NT2/D1 (cell line): ENCODE measurements around the gene DDI2.

ENCODE experiments used
- DNase-seq: peaks from one replicate; pipeline ENCODE4 v3.0.0-alpha.2; 2011; ENCODE audit warnings: low read depth, low spot score
- H3K27me3 ChIP-seq: 2 replicates; pipeline ENCODE4 v1.6.0; 2011; ENCODE audit warnings: mild to moderate bottlenecking; ENCODE audit not compliant: insufficient read length, insufficient read depth
- H3K36me3 ChIP-seq: 2 replicates; pipeline ENCODE4 v1.6.1; 2011; ENCODE audit warnings: mild to moderate bottlenecking, low read length, mixed read lengths; ENCODE audit not compliant: insufficient read depth, insufficient read length
- H3K4me1 ChIP-seq: 2 replicates; pipeline ENCODE4 v1.5.1; 2011; ENCODE audit not compliant: insufficient read depth, insufficient read length
- H3K4me3 ChIP-seq: 2 replicates; pipeline ENCODE4 v1.5.1; 2011; ENCODE audit warnings: low read depth; ENCODE audit not compliant: insufficient read length
- H3K9ac ChIP-seq: 2 replicates; pipeline ENCODE4 v1.6.0; 2011; ENCODE audit warnings: low read depth; ENCODE audit not compliant: insufficient read length
- H3K9me3 ChIP-seq: 2 replicates; pipeline ENCODE4 v1.5.1; 2011; ENCODE audit warnings: mild to moderate bottlenecking, low read length; ENCODE audit not compliant: insufficient read depth
- SUZ12 ChIP-seq: IDR thresholded peaks from 2 replicates; pipeline ENCODE4 v1.6.1; 2011; ENCODE audit not compliant: insufficient read length, insufficient read depth; ENCODE audit errors: extremely low read depth
- YY1 ChIP-seq: IDR thresholded peaks from 2 replicates; pipeline ENCODE4 v1.6.1; 2011; ENCODE audit not compliant: insufficient read length, insufficient read depth
- ZNF274 ChIP-seq: IDR thresholded peaks from 2 replicates; pipeline ENCODE4 v1.6.1; 2011; ENCODE audit warnings: mild to moderate bottlenecking, low read depth, low read length

The DDI2 gene

DNA sequence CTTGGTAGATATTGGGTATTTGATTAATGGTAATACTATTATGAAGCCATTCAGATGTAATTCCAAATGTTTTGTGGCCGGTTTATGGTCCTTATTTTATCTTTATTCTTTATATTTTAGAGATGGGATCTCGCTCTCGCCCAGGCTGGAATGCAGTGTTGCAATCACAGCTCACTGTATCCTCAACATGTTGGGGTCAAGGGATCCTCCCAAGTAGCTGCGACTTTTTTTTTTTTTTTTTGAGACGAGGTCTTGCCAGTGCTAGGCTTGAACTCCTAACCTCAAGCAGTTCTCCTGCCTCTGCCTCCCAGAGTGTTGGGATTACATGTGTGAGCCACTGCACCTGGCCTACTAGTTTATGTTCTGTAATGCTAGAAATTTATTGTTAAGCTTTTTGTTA, 4.7 kb downstream of the DDI2 start:
- Histone ChIP-seq H3K36me3 (peaks cover 12% of the 10 kb centered on the region), H3K9me3 (no peaks in the 10 kb centered on the region), H3K27me3 (no peaks in the 10 kb centered on the region), H3K4me1 (no peaks in the 10 kb centered on the region), H3K4me3 (no peak overlapping the region), H3K9ac (no peak overlapping the region)
- TF ChIP-seq SUZ12: no peak
- no peak for TF ChIP-seq YY1
- TF ChIP-seq ZNF274: no peak
- DNase-seq: no peak

DNA sequence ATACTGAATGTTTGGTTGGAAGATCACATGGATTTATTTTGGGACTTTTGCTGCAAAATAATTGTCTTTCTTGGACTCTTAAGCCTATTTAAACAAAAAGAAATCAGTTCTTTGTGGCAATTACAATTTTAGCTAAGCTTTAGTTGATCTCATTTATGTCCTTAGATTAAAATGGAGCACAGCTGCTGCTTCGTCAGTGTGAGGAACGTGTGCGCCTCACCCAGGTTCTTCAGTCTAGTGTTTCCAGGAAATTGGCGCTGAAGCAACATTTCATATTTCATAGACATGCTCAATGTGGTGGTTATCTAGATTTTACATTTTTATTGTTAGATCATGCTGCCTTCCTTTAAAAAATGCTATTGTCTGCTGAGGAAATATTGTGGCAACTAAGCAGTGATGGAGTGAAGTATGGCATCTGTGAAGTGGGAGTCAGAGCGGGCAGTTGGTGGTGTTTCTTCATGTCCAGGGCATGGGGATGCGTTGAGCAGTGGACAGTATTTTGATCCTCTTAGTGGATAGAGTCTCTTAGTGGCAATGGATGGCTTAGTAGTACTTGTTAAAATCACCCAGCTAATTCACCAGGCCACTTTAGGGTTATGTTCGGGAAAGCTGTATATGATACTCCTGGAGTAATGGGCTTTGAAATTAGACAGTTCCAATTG, 5.6 kb downstream of the DDI2 start:
- no peak overlapping the region for H3K4me3 ChIP-seq
- no peaks in the 10 kb centered on the region for H3K4me1 ChIP-seq
- peaks cover 20% of the 10 kb centered on the region for H3K36me3 ChIP-seq
- DNase-seq: no peak
- H3K9ac ChIP-seq: no peak overlapping the region
- no peaks in the 10 kb centered on the region for H3K27me3 ChIP-seq
- H3K9me3 ChIP-seq: no peaks in the 10 kb centered on the region
- TF ChIP-seq ZNF274: no peak
- TF ChIP-seq YY1: no peak
- TF ChIP-seq SUZ12: no peak

DNA sequence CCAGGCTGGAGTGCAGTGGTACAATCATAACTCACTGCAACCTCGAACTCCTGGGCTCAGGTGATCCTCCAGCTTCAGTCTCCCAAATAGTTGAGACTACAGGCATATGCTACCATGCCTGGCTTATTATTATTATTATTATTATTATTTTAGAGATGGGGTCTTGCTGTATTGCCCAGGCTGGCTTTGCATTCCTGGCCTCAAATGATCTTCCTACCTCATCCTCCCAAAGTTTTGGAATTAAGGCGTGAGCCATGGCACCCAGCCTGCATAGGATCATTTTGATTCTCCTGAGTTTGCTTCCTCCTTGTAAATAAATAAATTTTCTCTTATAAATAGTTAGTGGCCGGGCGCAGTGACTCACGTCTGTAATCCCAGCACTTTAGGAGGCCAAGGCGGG, 6.2 kb downstream of the DDI2 start:
- Histone ChIP-seq H3K27me3 (no peaks in the 10 kb centered on the region), H3K9me3 (no peaks in the 10 kb centered on the region), H3K36me3 (peaks cover 20% of the 10 kb centered on the region), H3K4me1 (no peaks in the 10 kb centered on the region), H3K4me3 (no peak overlapping the region), H3K9ac (no peak overlapping the region)
- TF ChIP-seq YY1 (no peak), ZNF274 (no peak), SUZ12 (no peak)
- DNase-seq: no peak

DNA sequence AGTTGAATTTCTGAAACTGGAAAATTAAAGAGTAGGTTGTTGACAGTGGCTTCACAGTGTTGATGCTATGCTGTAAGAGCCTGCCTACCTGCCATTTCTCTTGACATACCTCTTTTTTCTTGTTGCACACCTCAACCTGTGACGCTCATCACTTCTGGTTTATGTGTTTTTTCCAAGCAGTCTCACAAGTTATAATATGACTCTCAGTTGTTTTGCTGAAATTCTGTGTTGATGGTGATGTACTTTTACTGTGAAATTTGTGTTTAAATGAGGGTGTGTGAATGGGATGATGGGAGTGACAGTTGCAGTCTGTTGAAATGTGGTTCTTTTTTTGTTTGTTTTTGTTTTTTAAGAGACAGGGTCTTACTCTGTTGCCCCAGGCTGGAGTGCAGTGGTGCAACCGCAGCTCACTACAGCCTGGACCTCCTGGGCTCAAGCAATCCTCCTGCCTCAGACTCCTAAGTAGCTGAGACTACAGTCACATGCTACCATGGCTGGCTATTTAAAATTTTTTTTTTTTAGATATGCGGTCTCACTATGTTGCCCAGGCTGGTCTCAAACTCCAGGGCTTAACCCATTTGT, 7.0 kb downstream of the DDI2 start:
- no peaks in the 10 kb centered on the region for H3K27me3 ChIP-seq
- H3K9me3 ChIP-seq: no peaks in the 10 kb centered on the region
- DNase-seq: no peak
- no peaks in the 10 kb centered on the region for H3K4me1 ChIP-seq
- H3K4me3 ChIP-seq: no peak overlapping the region
- TF ChIP-seq YY1 (no peak), ZNF274 (no peak), SUZ12 (no peak)
- peaks cover 24% of the 10 kb centered on the region for H3K36me3 ChIP-seq
- no peak overlapping the region for H3K9ac ChIP-seq

DNA sequence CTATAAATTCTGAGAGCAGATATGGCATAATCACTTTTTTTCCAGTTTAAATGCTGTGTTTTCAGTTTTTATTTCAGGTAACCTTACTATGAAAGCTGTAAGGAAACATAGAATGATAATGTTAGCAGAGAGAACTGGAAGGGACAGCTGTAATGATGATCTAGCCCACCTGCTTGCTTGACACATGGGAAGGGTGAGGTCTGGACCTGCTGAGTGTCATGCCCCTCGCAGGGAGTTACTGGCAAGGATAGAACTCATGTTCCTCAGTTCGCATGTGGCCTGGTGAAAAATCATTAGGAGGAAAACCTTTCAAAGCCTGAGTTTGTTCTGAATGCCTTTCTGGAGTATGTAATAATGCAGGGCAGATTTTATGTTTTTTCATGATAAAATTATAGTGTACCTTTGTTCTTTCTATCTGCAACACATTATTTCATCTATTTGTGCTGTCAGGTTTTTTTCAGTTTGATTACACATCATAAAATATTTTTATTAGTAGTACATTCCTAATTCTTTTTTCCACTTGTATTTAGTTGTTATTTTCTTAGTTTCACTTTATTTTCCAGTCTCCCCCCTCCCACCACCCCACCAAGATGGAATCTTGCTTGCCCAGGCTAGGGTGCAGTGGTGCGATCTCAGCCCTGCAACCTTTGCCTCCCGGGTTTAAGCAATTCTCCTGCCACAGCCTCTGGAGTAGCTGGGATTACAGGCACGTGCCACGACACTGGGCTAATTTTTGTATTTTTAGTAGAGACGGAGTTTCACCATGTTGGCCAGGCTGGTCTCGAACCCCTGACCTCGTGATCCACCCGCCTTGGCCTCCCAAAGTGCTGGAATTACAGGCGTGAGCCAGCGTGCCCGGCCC, 8.0 kb downstream of the DDI2 start:
- Histone ChIP-seq H3K4me3 (no peak overlapping the region), H3K36me3 (peaks cover 27% of the 10 kb centered on the region), H3K9me3 (no peaks in the 10 kb centered on the region), H3K4me1 (no peaks in the 10 kb centered on the region), H3K27me3 (no peaks in the 10 kb centered on the region), H3K9ac (no peak overlapping the region)
- no peak for TF ChIP-seq SUZ12
- TF ChIP-seq ZNF274: no peak
- TF ChIP-seq YY1: no peak
- DNase-seq: no peak

GRCh38 chr1:15626269-15626950, 9.2 kb downstream of the DDI2 start:
- H3K9ac ChIP-seq: no peak overlapping the region

More at GRCh38 chr1:15626269-15626950, 9.2 kb downstream of the DDI2 start:
- Histone ChIP-seq H3K9me3 (no peaks in the 10 kb centered on the region), H3K36me3 (peaks cover 34% of the 10 kb centered on the region), H3K27me3 (no peaks in the 10 kb centered on the region), H3K4me1 (no peaks in the 10 kb centered on the region), H3K4me3 (no peak overlapping the region)
- no peak for TF ChIP-seq YY1
- TF ChIP-seq ZNF274: no peak
- no peak for TF ChIP-seq SUZ12
- no peak for DNase-seq
